Activated T-cell treated with anti-CD3 and anti-CD28 coated beads, Interleukin-2, amount 50 U/mL, for 4 hours (primary cell): Measurements from ENCODE around the gene SNCB. TPM values are rescaled to one million over a fixed set of nuclear protein-coding genes. Genes with fewer than 3 reads are reported as not detected.

ENCODE experiments used
- ATAC-seq, 2 donors: fragments of 200-7000 bp; cut with Tn5 transposase; one replicate each; pipeline ENCODE4 v1.10.0; 2021
- DNase-seq: peaks from one replicate; pipeline ENCODE4 v3.0.0-alpha.2; 2020
- H3K27me3 Mint-ChIP-seq: one replicate; pipeline ENCODE4 v1.8.0; 2021; ENCODE audit warnings: low read depth, mixed read lengths
- H3K36me3 Mint-ChIP-seq: one replicate; pipeline ENCODE4 v1.8.0; 2022; ENCODE audit warnings: mixed read lengths; ENCODE audit not compliant: insufficient read depth
- H3K4me1 Mint-ChIP-seq: one replicate; pipeline ENCODE4 v1.8.0; 2021; ENCODE audit warnings: low read depth, mixed read lengths
- H3K4me3 Mint-ChIP-seq: one replicate; pipeline ENCODE4 v1.8.0; 2021; ENCODE audit warnings: mild to moderate bottlenecking, moderate library complexity, mixed read lengths
- H3K9me3 Mint-ChIP-seq: one replicate; pipeline ENCODE4 v1.8.0; 2021; ENCODE audit warnings: mixed read lengths
- total RNA-seq, 3 donors: library from RNA; stranded (reverse); gene quantifications; one replicate each; pipeline ENCODE4 v1.2.1, GENCODE V29; 2021

The SNCB gene
- total RNA-seq, 3 donors from 2014 or later, result not detected

GRCh38 chr5:176665517-176665916, 35.2 kb upstream of the SNCB start:
- peaks cover 4% of the 10 kb centered on the region for H3K4me1 Mint-ChIP-seq
- H3K36me3 Mint-ChIP-seq, result no peaks in the 10 kb centered on the region

GRCh38 chr5:176664886-176665285, 34.6 kb upstream of the SNCB start:
- no peak overlapping the region for H3K4me3 Mint-ChIP-seq
- DNase-seq (no peak), ATAC-seq (no peak)
- no peaks in the 10 kb centered on the region for H3K36me3 Mint-ChIP-seq
- H3K4me1 Mint-ChIP-seq, result peaks cover 9% of the 10 kb centered on the region
- no peaks in the 10 kb centered on the region for H3K9me3 Mint-ChIP-seq
- peaks cover 11% of the 10 kb centered on the region for H3K27me3 Mint-ChIP-seq

More at GRCh38 chr5:176665517-176665916, 35.2 kb upstream of the SNCB start:
- no peaks in the 10 kb centered on the region for H3K9me3 Mint-ChIP-seq
- ATAC-seq, result no peak
- no peak overlapping the region for H3K4me3 Mint-ChIP-seq
- no peak for DNase-seq
- H3K27me3 Mint-ChIP-seq, result peaks cover 11% of the 10 kb centered on the region

- no peaks in the 10 kb centered on the region for H3K36me3 Mint-ChIP-seq
- H3K9me3 Mint-ChIP-seq, result no peaks in the 10 kb centered on the region
- H3K4me1 Mint-ChIP-seq, result peaks cover 9% of the 10 kb centered on the region
- DNase-seq (no peak), ATAC-seq (no peak)
- H3K4me3 Mint-ChIP-seq, result no peak overlapping the region
- H3K27me3 Mint-ChIP-seq, result peaks cover 11% of the 10 kb centered on the region
Observed at GRCh38 chr5:176664479-176664878, 34.1 kb upstream of the SNCB start.

GRCh38 chr5:176663566-176663965, 33.2 kb upstream of the SNCB start:
- DNase-seq (no peak), ATAC-seq (no peak)
- Mint-ChIP-seq H3K4me1 (peaks cover 18% of the 10 kb centered on the region), H3K27me3 (peaks cover 11% of the 10 kb centered on the region), H3K9me3 (no peaks in the 10 kb centered on the region), H3K4me3 (no peak overlapping the region), H3K36me3 (no peaks in the 10 kb centered on the region)

GRCh38 chr5:176662371-176663333, 32.3 kb upstream of the SNCB start:
- peaks cover 27% of the 10 kb centered on the region for H3K4me1 Mint-ChIP-seq
- peaks cover 11% of the 10 kb centered on the region for H3K27me3 Mint-ChIP-seq
- peaks cover 2% of the 10 kb centered on the region for H3K36me3 Mint-ChIP-seq
- DNase-seq, result no peak
- no peaks in the 10 kb centered on the region for H3K9me3 Mint-ChIP-seq
- H3K4me3 Mint-ChIP-seq, result no peak overlapping the region
- ATAC-seq, result no peak

GRCh38 chr5:176661676-176662075, 31.3 kb upstream of the SNCB start:
- Mint-ChIP-seq H3K27me3 (peaks cover 11% of the 10 kb centered on the region), H3K4me1 (peaks cover 28% of the 10 kb centered on the region), H3K4me3 (no peak overlapping the region), H3K36me3 (peaks cover 2% of the 10 kb centered on the region), H3K9me3 (no peaks in the 10 kb centered on the region)
- DNase-seq (no peak), ATAC-seq (no peak)

GRCh38 chr5:176660860-176661641, 30.7 kb upstream of the SNCB start:
- peaks cover 4% of the 10 kb centered on the region for H3K36me3 Mint-ChIP-seq
- ATAC-seq (peak; percentile 75 to 78), DNase-seq (peak; percentile 81)

GRCh38 chr5:176660530-176660859, 30.2 kb upstream of the SNCB start:
- DNase-seq (no peak), ATAC-seq (peak; percentile 24 to 30)
- Mint-ChIP-seq H3K4me1 (peaks cover 28% of the 10 kb centered on the region), H3K27me3 (peaks cover 9% of the 10 kb centered on the region), H3K4me3 (no peak overlapping the region), H3K9me3 (no peaks in the 10 kb centered on the region), H3K36me3 (peaks cover 4% of the 10 kb centered on the region)

More at GRCh38 chr5:176660860-176661641, 30.7 kb upstream of the SNCB start:
- Mint-ChIP-seq H3K27me3 (peaks cover 9% of the 10 kb centered on the region), H3K4me1 (peaks cover 28% of the 10 kb centered on the region), H3K9me3 (no peaks in the 10 kb centered on the region), H3K4me3 (no peak overlapping the region)

GRCh38 chr5:176659860-176660461, 29.6 kb upstream of the SNCB start:
- H3K4me1 Mint-ChIP-seq, result peaks cover 29% of the 10 kb centered on the region
- H3K36me3 Mint-ChIP-seq, result peaks cover 8% of the 10 kb centered on the region
- H3K4me3 Mint-ChIP-seq, result no peak overlapping the region
- ATAC-seq (no peak), DNase-seq (no peak)
- H3K9me3 Mint-ChIP-seq, result no peaks in the 10 kb centered on the region
- H3K27me3 Mint-ChIP-seq, result peaks cover 9% of the 10 kb centered on the region

- ATAC-seq, result no peak
- Mint-ChIP-seq H3K4me3 (no peak overlapping the region), H3K4me1 (peaks cover 32% of the 10 kb centered on the region), H3K9me3 (no peaks in the 10 kb centered on the region), H3K36me3 (peaks cover 8% of the 10 kb centered on the region), H3K27me3 (peaks cover 8% of the 10 kb centered on the region)
- DNase-seq, result no peak
Observed at GRCh38 chr5:176659512-176659839, 29.1 kb upstream of the SNCB start.

GRCh38 chr5:176658817-176659511, 28.6 kb upstream of the SNCB start:
- ATAC-seq (peak; percentile 26 to 38), DNase-seq (no peak)
- Mint-ChIP-seq H3K36me3 (peaks cover 8% of the 10 kb centered on the region), H3K9me3 (no peaks in the 10 kb centered on the region), H3K4me1 (peaks cover 35% of the 10 kb centered on the region), H3K4me3 (peak overlapping the region; percentile 49), H3K27me3 (peaks cover 3% of the 10 kb centered on the region)

- Mint-ChIP-seq H3K9me3 (no peaks in the 10 kb centered on the region), H3K36me3 (peaks cover 15% of the 10 kb centered on the region), H3K4me3 (peak overlapping the region; percentile 49), H3K27me3 (no peaks in the 10 kb centered on the region), H3K4me1 (peaks cover 44% of the 10 kb centered on the region)
- DNase-seq (peak; percentile 62), ATAC-seq (peak; percentile 42 to 64)
Observed at GRCh38 chr5:176658007-176658599, 27.8 kb upstream of the SNCB start.

- no peaks in the 10 kb centered on the region for H3K9me3 Mint-ChIP-seq
- no peak for DNase-seq
- H3K36me3 Mint-ChIP-seq, result peaks cover 15% of the 10 kb centered on the region
- no peak overlapping the region for H3K4me3 Mint-ChIP-seq
- H3K27me3 Mint-ChIP-seq, result no peaks in the 10 kb centered on the region
- peaks cover 59% of the 10 kb centered on the region for H3K4me1 Mint-ChIP-seq
- no peak for ATAC-seq
Observed at GRCh38 chr5:176656467-176656990, 26.2 kb upstream of the SNCB start.
